KMS-11 (cell line): ENCODE results near the gene KATNB1.
"Not testable (repeated sequence)": the region's sequence is repeated elsewhere in the genome, so short reads cannot be mapped to it uniquely, and the experiment has no call there.

Experiments used
- H2AFZ ChIP-seq: fragments of 200-600 bp; sonication (generic); 2 replicates; pipeline ENCODE4 v1.6.1; 2016; ENCODE audit warnings: antibody characterized with exemption, mixed run types, low read depth
- H3K27ac ChIP-seq: fragments of 200-600 bp; sonication (generic); 2 replicates; pipeline ENCODE4 v1.6.1; 2016; ENCODE audit warnings: mild to moderate bottlenecking, mixed run types
- H3K27me3 ChIP-seq: fragments of 200-600 bp; sonication (generic); 2 replicates; pipeline ENCODE4 v1.6.1; 2017; ENCODE audit warnings: mild to moderate bottlenecking, low read depth, mixed run types, moderate library complexity; ENCODE audit not compliant: insufficient read depth
- H3K36me3 ChIP-seq: fragments of 200-600 bp; sonication (generic); 2 replicates; pipeline ENCODE4 v1.6.1; 2017; ENCODE audit warnings: mild to moderate bottlenecking, mixed run types; ENCODE audit not compliant: insufficient read depth
- H3K4me1 ChIP-seq: fragments of 200-600 bp; sonication (generic); 2 replicates; pipeline ENCODE4 v1.6.1; 2016; ENCODE audit warnings: mild to moderate bottlenecking, low read depth, mixed run types; ENCODE audit not compliant: poor library complexity, severe bottlenecking
- H3K4me2 ChIP-seq: fragments of 200-600 bp; sonication (generic); 2 replicates; pipeline ENCODE4 v1.7.0; 2016; ENCODE audit warnings: mild to moderate bottlenecking, mixed run types
- H3K4me3 ChIP-seq: fragments of 200-600 bp; sonication (generic); IDR thresholded peaks from 2 replicates; pipeline ENCODE4 v1.6.1; 2017; ENCODE audit warnings: low read depth, low read length, mixed read lengths; ENCODE audit not compliant: insufficient read depth
- H3K79me2 ChIP-seq: fragments of 200-600 bp; sonication (generic); 2 replicates; pipeline ENCODE4 v1.6.1; 2016; ENCODE audit warnings: low read depth, mixed run types; ENCODE audit not compliant: insufficient read depth
- H3K9ac ChIP-seq: fragments of 200-600 bp; sonication (generic); 2 replicates; pipeline ENCODE4 v1.6.1; 2016; ENCODE audit warnings: mild to moderate bottlenecking, mixed run types
- H4K20me1 ChIP-seq: fragments of 200-600 bp; sonication (generic); 2 replicates; pipeline ENCODE4 v1.6.1; 2016; ENCODE audit warnings: mild to moderate bottlenecking, mixed run types; ENCODE audit not compliant: insufficient read depth
- CTCF ChIP-seq: fragments of 200-600 bp; sonication (generic); conservative IDR thresholded peaks from 2 replicates; pipeline ENCODE4 v1.6.1; 2017; ENCODE audit warnings: low read depth, mild to moderate bottlenecking, antibody characterized with exemption, low read length, moderate library complexity, mixed read lengths

Gene KATNB1

GRCh38 chr16:57774705-57775285, 39.2 kb downstream of the KATNB1 start:
- no peaks in the 10 kb centered on the region for H3K4me1 ChIP-seq
- H4K20me1 ChIP-seq: no peaks in the 10 kb centered on the region
- TF ChIP-seq CTCF: no peak
- H3K27ac ChIP-seq: no peak overlapping the region
- H3K4me3 ChIP-seq: no peak overlapping the region
- H3K79me2 ChIP-seq: no peaks in the 10 kb centered on the region
- no peak overlapping the region for H2AFZ ChIP-seq
- H3K4me2 ChIP-seq: no peak overlapping the region
- H3K27me3 ChIP-seq: no peaks in the 10 kb centered on the region
- H3K36me3 ChIP-seq: no peaks in the 10 kb centered on the region
- no peak overlapping the region for H3K9ac ChIP-seq

GRCh38 chr16:57775661-57776469, 40.3 kb downstream of the KATNB1 start:
- H3K4me2 ChIP-seq: no peak overlapping the region
- no peak overlapping the region for H2AFZ ChIP-seq
- H4K20me1 ChIP-seq: no peaks in the 10 kb centered on the region
- no peaks in the 10 kb centered on the region for H3K79me2 ChIP-seq
- no peaks in the 10 kb centered on the region for H3K36me3 ChIP-seq
- H3K4me3 ChIP-seq: no peak overlapping the region
- no peaks in the 10 kb centered on the region for H3K27me3 ChIP-seq
- no peaks in the 10 kb centered on the region for H3K4me1 ChIP-seq
- no peak overlapping the region for H3K9ac ChIP-seq
- no peak overlapping the region for H3K27ac ChIP-seq
- TF ChIP-seq CTCF: no peak

- no peak overlapping the region for H2AFZ ChIP-seq
- no peak overlapping the region for H3K4me3 ChIP-seq
- no peaks in the 10 kb centered on the region for H3K27me3 ChIP-seq
- no peak overlapping the region for H3K4me2 ChIP-seq
- no peaks in the 10 kb centered on the region for H3K79me2 ChIP-seq
- H3K36me3 ChIP-seq: no peaks in the 10 kb centered on the region
- H3K9ac ChIP-seq: no peak overlapping the region
- no peak overlapping the region for H3K27ac ChIP-seq
- no peaks in the 10 kb centered on the region for H4K20me1 ChIP-seq
- H3K4me1 ChIP-seq: no peaks in the 10 kb centered on the region
- TF ChIP-seq CTCF: no peak
Observed at GRCh38 chr16:57778658-57779057, 43.1 kb downstream of the KATNB1 start.

GRCh38 chr16:57779836-57780235, 44.3 kb downstream of the KATNB1 start:
- H3K4me2 ChIP-seq, H3K4me1 ChIP-seq, H3K36me3 ChIP-seq, H3K27ac ChIP-seq, H3K27me3 ChIP-seq, H3K4me3 ChIP-seq, H3K9ac ChIP-seq, H4K20me1 ChIP-seq, H3K79me2 ChIP-seq, H2AFZ ChIP-seq: not testable (repeated sequence)

GRCh38 chr16:57781349-57781740, 45.8 kb downstream of the KATNB1 start:
- TF ChIP-seq CTCF: no peak
- Histone ChIP-seq H3K27me3 (no peaks in the 10 kb centered on the region), H3K36me3 (no peaks in the 10 kb centered on the region), H3K9ac (no peak overlapping the region), H3K4me2 (no peak overlapping the region), H3K79me2 (no peaks in the 10 kb centered on the region), H3K4me1 (no peaks in the 10 kb centered on the region), H4K20me1 (no peaks in the 10 kb centered on the region), H3K4me3 (no peak overlapping the region), H3K27ac (no peak overlapping the region), H2AFZ (no peak overlapping the region)
